Occipital lobe (tissue), 2 donors: ENCODE data around the gene FOXK2. TPM values are rescaled to one million over a fixed set of nuclear protein-coding genes. Genes with fewer than 3 reads are reported as not detected.
"Not testable (repeated sequence)": the region's sequence is repeated elsewhere in the genome, so short reads cannot be mapped to it uniquely, and the experiment has no call there.

Experiments
- DNase-seq: peaks from one replicate; lab custom pipeline; 2025; lab: John Stamatoyannopoulos, UW
- total RNA-seq: library from RNA; depleted of rRNA; stranded (reverse); fragments of >200 nt; gene quantifications from one replicate; pipeline ENCODE4 v1.2.3, GENCODE V29; 2014

The FOXK2 gene
- total RNA-seq, 1 donor from 2014 or later: 41.2 TPM

GRCh38 chr17:82563745-82564144 lies 44.2 kb downstream of the FOXK2 start:
- DNase-seq: not testable (repeated sequence)

GRCh38 chr17:82564241-82564640 lies 44.7 kb downstream of the FOXK2 start:
- no peak for DNase-seq

- DNase-seq: no peak
These were observed 46.0 kb downstream of the FOXK2 start for GRCh38 chr17:82565551-82565950.

GRCh38 chr17:82566129-82566960 lies 46.8 kb downstream of the FOXK2 start:
- no peak for DNase-seq

- no peak for DNase-seq
These were observed 47.8 kb downstream of the FOXK2 start for GRCh38 chr17:82567286-82567685.

GRCh38 chr17:82568997-82569393 lies 49.5 kb downstream of the FOXK2 start:
- DNase-seq: no peak

- no peak for DNase-seq
These were observed 50.1 kb downstream of the FOXK2 start for GRCh38 chr17:82569621-82570020.

GRCh38 chr17:82570277-82570676 lies 50.7 kb downstream of the FOXK2 start:
- no peak for DNase-seq

- DNase-seq: no peak
These were observed 52.3 kb downstream of the FOXK2 start for GRCh38 chr17:82571855-82572254.

- no peak for DNase-seq
These were observed 54.5 kb downstream of the FOXK2 start for GRCh38 chr17:82574041-82574440.

- DNase-seq: not testable (repeated sequence)
These were observed 56.2 kb downstream of the FOXK2 start for GRCh38 chr17:82575581-82576221.

- DNase-seq: no peak
These were observed 57.8 kb downstream of the FOXK2 start for GRCh38 chr17:82577300-82577699.

- not testable (repeated sequence) for DNase-seq
These were observed 60.4 kb downstream of the FOXK2 start for GRCh38 chr17:82579969-82580368.

- DNase-seq: no peak
These were observed 62.7 kb downstream of the FOXK2 start for GRCh38 chr17:82582213-82582612.

GRCh38 chr17:82582709-82583108 lies 63.2 kb downstream of the FOXK2 start:
- no peak for DNase-seq

- peak; percentile 34 for DNase-seq
These were observed 64.2 kb downstream of the FOXK2 start for GRCh38 chr17:82583720-82584234.

GRCh38 chr17:82585935-82586575 lies 66.5 kb downstream of the FOXK2 start:
- not testable (repeated sequence) for DNase-seq

GRCh38 chr17:82586576-82587233 lies 67.2 kb downstream of the FOXK2 start:
- no peak for DNase-seq

GRCh38 chr17:82587234-82588086 lies 67.9 kb downstream of the FOXK2 start:
- no peak for DNase-seq
